ENCODE results near the gene LMBR1L. TPM values are rescaled to one million over a fixed set of nuclear protein-coding genes. Genes with fewer than 3 reads are reported as not detected.

Gene LMBR1L
- total RNA-seq, 1 experiment from 2014 or later, result 26.4 TPM

- H3K4me3 Mint-ChIP-seq (ENCODE audit: low read depth, unreplicated experiment), result no peak overlapping the region
- CTCF ChIA-PET, result no interaction called here
- H3K4me1 Mint-ChIP-seq (ENCODE audit: low read depth, unreplicated experiment), result no peaks in the 10 kb centered on the region
- H3K9me3 Mint-ChIP-seq (ENCODE audit: low read depth, unreplicated experiment), result no peaks in the 10 kb centered on the region
- no peak for DNase-seq
- no TSS peak for BruUV-seq (replicated peaks)
- intact Hi-C loops (cut with micrococcal nuclease; ENCODE audit: unreplicated experiment), result no loop called here
- no peaks in the 10 kb centered on the region for H3K27me3 Mint-ChIP-seq (ENCODE audit: unreplicated experiment)
- no peak for TF ChIP-seq CTCF (IDR thresholded peaks at IDR 0.05; ENCODE audit: unreplicated experiment)
- peaks cover 43% of the 10 kb centered on the region for H3K36me3 Mint-ChIP-seq (ENCODE audit: insufficient read depth, unreplicated experiment)
- no peak overlapping the region for H3K27ac Mint-ChIP-seq (ENCODE audit: unreplicated experiment)
These were observed 61.0 kb downstream of the LMBR1L start for GRCh38 chr12:49049566-49050224.

GRCh38 chr12:49048953-49049352 lies 61.7 kb downstream of the LMBR1L start:
- Mint-ChIP-seq H3K4me1 (ENCODE audit: low read depth, unreplicated experiment) (no peaks in the 10 kb centered on the region), H3K4me3 (ENCODE audit: low read depth, unreplicated experiment) (no peak overlapping the region), H3K27me3 (ENCODE audit: unreplicated experiment) (no peaks in the 10 kb centered on the region), H3K9me3 (ENCODE audit: low read depth, unreplicated experiment) (no peaks in the 10 kb centered on the region), H3K36me3 (ENCODE audit: insufficient read depth, unreplicated experiment) (peaks cover 51% of the 10 kb centered on the region), H3K27ac (ENCODE audit: unreplicated experiment) (no peak overlapping the region)
- DNase-seq, result no peak
- no TSS peak for BruUV-seq (replicated peaks)
- CTCF ChIA-PET, result no interaction called here
- intact Hi-C loops (cut with micrococcal nuclease; ENCODE audit: unreplicated experiment), result no loop called here
- no peak for TF ChIP-seq CTCF (IDR thresholded peaks at IDR 0.05; ENCODE audit: unreplicated experiment)

Other genes with a start within 250 kb of the LMBR1L start
- 7.4 and 14.2 TPM in 2 replicates for gene RND1, start 245.0 kb downstream of the LMBR1L start, total RNA-seq (2022)
- 20.1 and 21.4 TPM in 2 replicates for gene FKBP11, start 185.4 kb downstream of the LMBR1L start, total RNA-seq (2022)
- gene ARF3, start 153.4 kb downstream of the LMBR1L start, total RNA-seq (2022), result 142 and 164 TPM in 2 replicates
- gene WNT10B, start 139.1 kb downstream of the LMBR1L start, total RNA-seq (2022), result 0.73 TPM in 1 of 2 replicates, not detected in the other
- gene WNT1, start 132.5 kb downstream of the LMBR1L start, total RNA-seq (2022), result not detected in 2 replicates
- gene DDN, start 111.5 kb downstream of the LMBR1L start, total RNA-seq (2022), result 0.12 and 0.21 TPM in 2 replicates
- gene PRKAG1, start 92.1 kb downstream of the LMBR1L start, total RNA-seq (2022), result 34.2 and 36.9 TPM in 2 replicates
- 72.9 and 79.7 TPM in 2 replicates for gene KMT2D, start 50.1 kb downstream of the LMBR1L start, total RNA-seq (2022)
- 2.0 and 2.6 TPM in 2 replicates for gene RHEBL1, start 40.9 kb downstream of the LMBR1L start, total RNA-seq (2022)
- not detected in 2 replicates for gene DHH, start 16.0 kb downstream of the LMBR1L start, total RNA-seq (2022)
- gene TUBA1B, start 20.5 kb upstream of the LMBR1L start, total RNA-seq (2022), result 690 and 793 TPM in 2 replicates
- gene TUBA1A, start 78.2 kb upstream of the LMBR1L start, total RNA-seq (2022), result 9.2 and 11.5 TPM in 2 replicates
- 469 and 472 TPM in 2 replicates for gene TUBA1C, start 154.2 kb upstream of the LMBR1L start, total RNA-seq (2022)
- not detected in 2 replicates for gene PRPH, start 184.3 kb upstream of the LMBR1L start, total RNA-seq (2022)
- 38.5 and 49.8 TPM in 2 replicates for gene TROAP, start 212.4 kb upstream of the LMBR1L start, total RNA-seq (2022)
- not detected in 2 replicates for gene C1QL4, start 226.3 kb upstream of the LMBR1L start, total RNA-seq (2022)
- 9.6 and 15.7 TPM in 2 replicates for gene DNAJC22, start 236.0 kb upstream of the LMBR1L start, total RNA-seq (2022)